ENCODE data around the gene PTGIS.
A peak's percentile ranks its signal among the peaks of the same experiment; 100 is the strongest.

PTGIS gene

DNA sequence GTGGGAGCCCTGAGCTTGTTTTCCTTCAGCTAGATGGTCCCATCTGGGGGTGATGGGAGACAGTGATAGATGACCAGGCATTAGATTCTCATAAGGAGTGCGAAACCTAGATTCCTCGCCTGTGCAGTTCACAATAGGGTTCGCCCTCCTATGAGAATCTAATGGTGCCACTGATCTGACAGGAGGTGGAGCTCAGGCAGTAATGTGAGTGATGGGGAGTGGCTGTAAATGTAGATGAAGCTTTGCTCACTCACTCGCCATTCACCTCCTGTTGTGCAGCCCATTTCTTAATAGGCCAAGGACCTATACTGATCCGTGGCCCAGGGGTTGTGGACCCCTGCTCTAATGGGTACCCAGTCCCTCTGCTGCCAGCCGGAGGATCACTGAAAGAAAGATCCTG is 64.8 kb downstream of the PTGIS start:
- no peak for DNase-seq (ENCODE audit: low read depth in 2 of 2, low spot score in 1 of 2)

DNA sequence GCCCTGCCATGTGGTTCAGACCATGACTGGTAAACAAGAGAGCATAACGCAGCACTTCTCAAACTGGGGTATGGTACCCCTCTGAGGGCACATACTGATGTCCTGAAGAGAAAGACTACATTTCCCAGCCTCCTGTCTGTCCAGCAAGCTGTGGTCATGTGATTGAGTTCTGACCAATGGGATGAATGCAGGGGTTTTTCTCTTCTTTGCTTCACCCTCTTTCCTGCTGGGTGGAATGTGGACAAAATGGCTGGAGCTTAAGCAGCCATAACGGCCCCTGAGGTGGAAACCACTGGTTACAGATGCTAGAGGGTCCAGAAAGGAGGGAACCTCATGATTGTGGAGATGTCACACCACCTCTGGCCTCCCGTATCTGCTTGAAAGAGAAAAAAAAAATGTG is 66.0 kb downstream of the PTGIS start:
- DNase-seq (ENCODE audit: low read depth in 2 of 2, low spot score in 1 of 2), result no peak

DNA sequence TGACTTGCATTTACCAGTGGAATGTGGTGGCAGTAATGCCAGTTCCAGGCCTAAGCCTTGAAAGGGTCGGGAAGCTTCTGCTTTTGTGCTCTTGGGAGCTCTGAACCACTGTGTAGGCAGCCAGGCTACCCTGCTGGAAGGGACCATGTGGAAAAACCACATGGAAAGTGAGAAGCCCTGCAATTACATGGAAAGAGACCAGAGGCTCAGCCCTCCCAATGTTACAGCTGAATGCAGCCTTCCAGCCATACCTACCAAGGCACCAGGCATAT is 70.6 kb downstream of the PTGIS start:
- DNase-seq (ENCODE audit: low read depth in 2 of 2, low spot score in 1 of 2), result no peak

DNA sequence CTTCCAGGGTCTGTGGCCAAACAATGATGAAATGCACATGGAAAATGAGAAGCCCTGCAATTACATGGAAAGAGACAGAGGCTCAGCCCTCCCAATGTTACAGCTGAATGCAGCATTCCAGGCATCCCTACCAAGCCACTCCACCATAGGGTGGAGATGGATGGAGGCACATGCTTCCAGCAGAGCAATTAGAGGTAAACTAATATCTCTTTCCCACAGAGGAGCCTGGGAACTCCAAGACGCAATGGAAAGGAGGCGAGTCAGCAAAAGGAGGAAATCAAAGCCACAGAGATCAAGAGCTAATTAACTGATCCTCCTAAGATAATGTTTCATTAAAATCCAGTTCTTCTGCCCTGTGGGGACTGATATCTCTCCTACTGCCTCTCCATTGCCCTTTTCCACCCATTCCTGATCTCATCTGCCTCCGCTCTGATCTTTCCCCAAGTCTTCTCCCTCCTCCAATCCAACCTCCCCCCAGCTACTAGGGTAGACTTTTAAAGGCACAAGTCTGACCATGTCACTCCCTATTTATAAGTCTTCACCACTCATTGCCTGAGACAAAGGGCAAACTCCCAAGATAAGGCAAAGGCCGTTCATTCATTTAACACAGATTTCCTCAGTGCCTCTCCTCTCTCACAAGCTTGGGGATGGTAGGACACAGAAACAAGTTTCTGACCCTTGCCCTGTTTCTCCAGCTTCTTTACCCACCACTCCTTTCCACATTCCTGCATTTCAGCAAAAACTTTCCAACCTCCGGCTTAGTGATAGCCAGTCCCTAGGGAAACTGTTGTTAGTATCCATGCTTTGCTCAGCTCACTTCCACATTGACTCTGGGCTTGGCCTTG is 71.2 kb downstream of the PTGIS start:
- no peak for DNase-seq (ENCODE audit: low read depth in 2 of 2, low spot score in 1 of 2)

DNA sequence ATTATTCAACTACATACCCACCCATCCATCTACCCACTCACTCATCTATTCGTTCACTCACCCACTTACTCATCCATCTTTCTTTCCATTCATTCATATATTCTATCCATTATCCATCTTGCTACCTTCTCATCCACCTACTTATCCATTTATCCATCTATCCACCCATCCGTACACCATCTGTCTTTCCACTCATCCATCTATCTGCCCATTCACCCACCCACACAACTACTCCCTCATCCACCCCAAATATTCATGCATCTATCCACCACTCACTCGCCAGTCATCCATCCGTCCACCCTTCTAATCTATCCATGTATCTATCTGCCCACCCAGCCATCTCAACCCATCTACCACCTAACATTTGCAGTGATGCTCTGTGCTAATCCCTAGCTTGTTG is 71.9 kb downstream of the PTGIS start:
- no peak for DNase-seq (ENCODE audit: low read depth in 2 of 2, low spot score in 1 of 2)

DNA sequence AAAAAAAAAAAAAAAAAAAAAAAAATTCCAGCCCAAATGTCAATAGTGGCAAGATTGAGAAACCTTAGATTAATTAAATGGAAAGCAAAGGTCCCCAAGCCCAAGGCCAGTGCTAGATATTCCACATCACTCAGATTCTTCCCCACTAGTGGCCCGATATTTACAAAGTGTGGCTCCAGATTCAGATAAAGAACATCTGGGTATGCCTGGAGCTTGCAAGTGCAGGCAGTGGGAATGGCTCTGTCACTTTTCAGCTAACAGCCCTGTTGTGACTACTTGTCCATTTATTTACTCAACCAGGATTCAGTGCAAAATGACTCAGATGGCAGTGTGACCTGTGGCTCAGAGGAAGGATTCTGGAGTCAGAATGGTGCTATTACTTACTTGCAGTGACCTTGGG is 77.2 kb downstream of the PTGIS start:
- DNase-seq (ENCODE audit: low read depth in 2 of 2, low spot score in 1 of 2), result no peak

DNA sequence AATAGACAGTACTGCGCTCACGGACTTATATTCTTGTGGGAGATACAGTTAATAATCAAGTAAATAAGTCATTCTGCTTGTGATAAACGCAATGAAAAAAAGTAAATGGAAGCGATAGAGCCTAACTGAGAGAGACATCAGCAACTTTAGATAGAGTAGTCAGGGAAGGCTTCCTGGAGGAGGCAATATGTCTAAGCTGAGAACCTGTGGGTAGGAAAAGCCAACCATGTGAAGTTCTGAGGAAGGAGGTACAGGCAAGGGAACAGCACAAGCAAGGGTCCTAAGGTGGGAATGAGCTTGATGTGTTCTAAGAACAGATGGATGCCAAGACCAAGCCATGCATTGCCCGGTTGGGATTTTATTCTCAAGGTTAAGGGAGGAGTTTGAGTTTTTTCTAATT is 78.2 kb downstream of the PTGIS start:
- no peak for DNase-seq (ENCODE audit: low read depth in 2 of 2, low spot score in 1 of 2)

DNA sequence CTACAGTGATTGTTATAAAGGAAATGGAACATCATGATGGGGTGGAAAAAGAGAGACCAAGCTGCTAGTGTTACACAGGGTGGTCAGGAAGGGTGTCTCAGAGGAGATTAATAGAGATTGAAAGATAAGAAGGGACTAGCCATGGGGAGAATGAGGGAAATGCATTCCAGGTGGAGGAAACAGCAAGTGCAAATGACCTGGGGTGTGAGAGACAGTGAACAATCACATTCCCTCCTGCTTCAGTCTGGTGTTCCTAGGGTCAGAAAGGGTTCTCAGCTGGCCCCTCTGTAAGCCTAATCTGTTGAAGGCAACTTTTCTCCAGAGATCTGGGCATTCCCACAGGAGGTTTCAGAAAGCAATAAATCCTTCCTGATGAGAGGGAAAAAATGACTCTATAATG is 81.9 kb downstream of the PTGIS start:
- DNase-seq (ENCODE audit: low read depth in 2 of 2, low spot score in 1 of 2), result no peak

DNA sequence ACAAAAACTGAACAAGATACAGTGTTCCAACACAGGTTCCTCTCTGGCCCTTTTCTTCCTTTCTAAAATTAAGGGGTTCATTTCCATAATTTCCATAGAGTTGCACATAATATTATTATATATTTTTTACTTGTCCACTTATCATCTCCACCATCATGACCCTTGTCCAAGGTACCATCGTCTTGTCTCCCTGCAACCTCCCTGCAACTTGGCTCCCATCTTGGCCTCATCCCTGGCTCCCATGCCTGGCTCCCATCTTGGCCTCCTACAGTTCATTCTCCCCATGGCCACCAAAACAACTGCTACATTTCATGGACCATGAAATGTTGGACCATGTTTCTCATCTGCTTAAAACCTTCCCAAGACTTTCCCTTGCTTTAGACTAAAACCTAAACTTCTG is 82.4 kb downstream of the PTGIS start:
- no peak for DNase-seq (ENCODE audit: low read depth in 2 of 2, low spot score in 1 of 2)

DNA sequence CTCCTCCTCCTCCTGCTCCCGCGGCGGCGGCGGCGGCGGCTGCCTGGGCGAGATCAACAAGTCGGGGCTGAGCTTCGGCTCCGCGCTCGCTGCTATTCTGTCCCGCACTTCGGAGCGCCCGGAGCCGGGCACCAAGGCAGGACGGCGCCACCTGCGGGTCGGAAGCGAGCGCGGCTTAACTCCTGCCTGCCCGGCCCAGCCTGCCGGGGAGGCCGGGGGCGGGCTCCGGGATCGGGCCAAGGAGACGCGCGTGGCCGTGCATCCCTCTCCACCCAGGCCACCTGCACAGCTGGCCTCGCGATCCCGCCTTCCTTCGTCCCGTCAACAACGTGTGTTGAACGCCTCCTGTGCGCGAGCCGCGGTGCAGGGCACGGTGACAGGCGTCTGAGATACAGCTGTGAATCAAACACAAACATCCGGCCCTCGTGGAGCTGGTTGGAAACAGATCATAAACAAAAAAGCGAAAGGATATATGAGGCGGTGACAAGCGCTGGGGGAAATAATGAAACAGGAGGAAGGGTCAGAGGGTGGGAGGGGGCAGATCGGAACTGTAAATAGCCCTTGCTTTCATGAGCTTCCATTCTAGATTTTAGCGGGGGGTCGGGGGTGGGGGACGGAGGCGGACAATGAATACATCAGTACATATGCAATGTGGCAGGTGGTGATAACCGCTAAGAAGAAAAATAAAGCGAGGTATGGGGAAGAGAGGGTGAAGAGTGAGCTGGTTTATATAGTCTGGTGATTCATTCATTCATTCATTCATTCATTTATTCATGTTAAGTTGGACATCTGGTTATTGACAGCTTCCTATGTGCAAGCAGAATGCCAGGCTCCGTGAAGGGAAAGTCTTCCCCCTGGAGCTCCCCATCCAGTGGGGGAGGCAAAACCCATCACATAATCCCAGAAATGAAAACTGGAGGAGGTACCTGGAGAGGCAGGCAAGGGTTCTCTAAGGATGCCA is 83.5 kb downstream of the PTGIS start:
- peak in 1 of 2 donors; percentile 10 for DNase-seq (ENCODE audit: low read depth in 2 of 2, low spot score in 1 of 2)

DNA sequence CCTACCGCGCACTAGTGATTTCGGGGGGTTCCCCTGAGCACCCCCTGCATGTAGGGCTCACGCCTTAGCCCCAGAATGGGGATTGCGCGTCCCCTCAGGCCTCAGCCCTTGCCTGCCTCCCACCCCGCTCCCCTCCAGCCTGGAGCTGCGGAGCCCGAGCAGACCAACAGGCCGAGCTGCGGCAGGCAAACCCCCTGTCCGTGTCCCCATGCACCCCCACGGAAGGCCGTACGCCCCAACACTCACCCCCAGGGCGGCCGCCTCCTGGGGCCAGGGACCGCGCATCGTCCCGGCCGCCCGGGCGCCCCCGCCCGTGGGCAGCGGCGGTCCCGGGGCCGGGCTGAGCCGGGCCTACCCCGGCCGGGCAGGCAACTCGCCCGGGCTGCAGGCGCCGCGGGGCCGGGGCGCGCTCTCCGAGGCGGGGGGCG is 84.2 kb downstream of the PTGIS start:
- no peak for DNase-seq (ENCODE audit: low read depth in 2 of 2, low spot score in 1 of 2)

DNA sequence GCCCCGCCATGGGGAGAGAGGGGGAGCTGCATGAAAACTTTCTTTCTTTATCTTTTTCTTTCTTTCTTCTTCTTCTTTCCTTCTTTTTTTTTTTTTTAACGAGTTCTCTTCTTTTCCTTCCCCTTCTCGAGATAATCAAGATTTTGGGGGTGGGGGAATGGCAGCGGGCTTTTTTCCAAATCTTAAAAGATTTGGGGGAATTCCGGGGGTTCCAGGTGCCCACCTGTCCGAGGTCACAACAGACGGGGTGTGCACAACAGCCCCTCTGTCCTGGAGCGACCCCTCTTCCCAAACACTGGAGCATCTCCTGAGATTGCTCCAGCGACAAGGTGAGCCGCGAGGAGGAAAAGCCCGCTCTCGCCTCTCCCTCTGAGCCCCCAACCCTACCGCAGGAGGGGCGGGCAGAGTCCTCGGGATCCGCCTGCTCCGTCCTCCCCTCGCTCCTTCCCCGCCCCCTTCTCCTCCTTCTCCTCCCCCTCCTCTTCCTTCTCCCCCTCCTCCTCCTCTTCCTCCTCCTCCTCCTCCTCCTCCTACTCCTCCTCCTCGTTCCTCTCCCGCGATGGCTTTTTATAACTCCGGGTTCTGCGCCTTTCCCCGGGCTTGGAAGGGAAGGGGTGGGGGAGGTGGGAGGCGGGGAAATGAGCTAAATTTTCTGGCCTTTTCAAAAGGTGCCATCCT is 84.8 kb downstream of the PTGIS start:
- DNase-seq (ENCODE audit: low read depth in 2 of 2, low spot score in 1 of 2), result no peak

DNA sequence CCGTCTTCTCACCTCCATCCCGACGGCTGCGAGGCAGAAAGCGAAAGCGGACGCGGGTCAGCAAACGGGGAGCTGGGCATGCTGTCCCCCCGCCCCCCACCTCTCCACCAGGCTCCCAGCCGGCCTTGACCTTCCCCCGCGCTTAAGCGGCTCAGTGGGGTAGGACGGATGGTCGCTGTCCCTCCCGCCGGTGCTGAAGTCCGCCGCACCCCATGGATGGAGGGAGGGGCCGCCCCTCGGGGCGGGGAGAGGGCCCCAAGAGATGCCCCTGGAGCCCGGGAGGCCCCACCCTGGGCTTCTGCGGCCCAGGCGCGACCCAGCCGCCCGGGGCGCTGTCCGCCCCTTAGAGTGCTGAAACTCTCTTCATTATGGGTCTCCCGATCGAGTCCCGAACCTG is 85.3 kb downstream of the PTGIS start, which contains the start of gene KCNB1:
KCNB1 (minus strand) TSS at position 48 of the 397 bp plus-strand sequence. CDS start 188 bp downstream, outside the sequence.
- DNase-seq (ENCODE audit: low read depth in 2 of 2, low spot score in 1 of 2), result peak in 1 of 2 donors; percentile 1

DNA sequence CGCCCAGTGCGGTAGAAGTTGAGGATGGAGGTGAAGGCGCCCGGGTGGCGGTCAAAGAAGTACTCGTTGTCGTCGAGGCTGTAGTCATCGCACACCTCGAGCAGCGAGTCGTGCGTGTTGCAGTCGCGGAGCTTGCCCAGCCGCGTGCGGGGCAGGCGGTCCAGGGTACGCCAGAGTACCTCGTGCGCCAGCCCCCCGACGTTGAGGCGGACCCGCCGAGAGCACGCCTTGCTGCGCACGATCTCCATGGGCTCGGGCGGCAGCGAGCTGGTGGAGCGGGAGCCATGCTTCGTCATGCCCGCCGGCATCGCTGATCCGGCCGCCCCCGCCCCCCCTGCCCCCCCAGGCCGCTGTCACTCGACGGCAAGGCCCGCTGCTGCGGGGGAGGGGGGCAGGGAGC is 85.8 kb downstream of the PTGIS start:
- DNase-seq (ENCODE audit: low read depth in 2 of 2, low spot score in 1 of 2), result no peak

DNA sequence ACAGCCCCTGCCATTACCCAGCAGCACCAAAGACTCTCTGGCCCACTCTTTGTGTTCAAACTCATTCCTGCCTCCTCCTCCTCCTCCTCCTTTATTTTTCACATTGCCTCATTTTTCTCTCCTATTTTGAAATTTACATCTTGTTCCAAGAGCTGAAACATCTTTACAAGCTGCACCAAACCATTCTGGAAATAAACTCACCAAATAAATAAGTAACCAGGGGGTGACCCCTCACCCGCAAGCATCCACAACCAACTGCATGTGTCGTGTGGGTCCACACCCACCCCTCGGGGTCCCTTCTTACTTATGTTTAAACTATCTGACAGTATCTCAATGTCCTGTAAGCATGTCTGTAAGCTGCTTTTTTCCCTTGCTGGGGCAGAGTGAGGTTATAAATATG is 86.8 kb downstream of the PTGIS start:
- no peak for DNase-seq (ENCODE audit: low read depth in 2 of 2, low spot score in 1 of 2)

DNA sequence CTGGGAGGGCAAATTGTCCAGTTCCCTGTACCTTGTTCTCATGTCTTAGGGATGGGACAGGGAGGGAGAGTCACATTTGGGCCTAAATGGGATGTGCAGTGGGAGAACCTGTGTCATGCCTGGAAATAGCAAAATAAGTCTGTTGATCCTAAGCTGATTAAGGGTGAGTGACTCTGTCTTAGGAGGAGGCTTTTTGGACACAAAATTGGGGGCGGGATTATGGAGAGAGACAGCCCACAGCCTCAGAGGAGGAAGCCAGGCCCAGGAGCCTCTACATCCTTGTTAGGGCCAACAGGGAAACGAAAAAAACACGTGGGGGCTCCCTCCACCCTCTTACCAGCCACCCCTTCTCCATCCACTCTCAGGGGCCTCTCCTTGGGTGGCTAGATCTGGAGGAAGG is 87.7 kb downstream of the PTGIS start:
- no peak for DNase-seq (ENCODE audit: low read depth in 2 of 2, low spot score in 1 of 2)

DNA sequence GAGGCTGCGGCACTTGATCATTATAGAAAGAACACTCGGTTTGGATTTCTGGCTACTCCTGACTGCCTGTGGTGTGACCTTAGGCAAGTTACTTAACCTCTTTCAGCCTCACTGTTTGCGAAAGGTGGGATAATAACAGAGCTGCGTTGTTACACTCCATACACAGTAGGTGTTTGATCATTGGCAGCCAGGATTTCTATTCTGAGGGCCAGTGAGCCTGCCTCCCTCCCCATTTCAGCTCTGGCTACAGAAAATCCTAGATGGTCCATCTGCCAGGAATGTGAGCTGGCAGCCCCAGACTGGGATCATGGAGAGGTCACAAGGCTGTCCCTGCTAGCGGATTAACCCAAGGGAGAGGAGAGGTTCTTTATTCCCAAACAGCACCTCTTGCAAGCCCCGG is 88.2 kb downstream of the PTGIS start:
- DNase-seq (ENCODE audit: low read depth in 2 of 2, low spot score in 1 of 2), result no peak

DNA sequence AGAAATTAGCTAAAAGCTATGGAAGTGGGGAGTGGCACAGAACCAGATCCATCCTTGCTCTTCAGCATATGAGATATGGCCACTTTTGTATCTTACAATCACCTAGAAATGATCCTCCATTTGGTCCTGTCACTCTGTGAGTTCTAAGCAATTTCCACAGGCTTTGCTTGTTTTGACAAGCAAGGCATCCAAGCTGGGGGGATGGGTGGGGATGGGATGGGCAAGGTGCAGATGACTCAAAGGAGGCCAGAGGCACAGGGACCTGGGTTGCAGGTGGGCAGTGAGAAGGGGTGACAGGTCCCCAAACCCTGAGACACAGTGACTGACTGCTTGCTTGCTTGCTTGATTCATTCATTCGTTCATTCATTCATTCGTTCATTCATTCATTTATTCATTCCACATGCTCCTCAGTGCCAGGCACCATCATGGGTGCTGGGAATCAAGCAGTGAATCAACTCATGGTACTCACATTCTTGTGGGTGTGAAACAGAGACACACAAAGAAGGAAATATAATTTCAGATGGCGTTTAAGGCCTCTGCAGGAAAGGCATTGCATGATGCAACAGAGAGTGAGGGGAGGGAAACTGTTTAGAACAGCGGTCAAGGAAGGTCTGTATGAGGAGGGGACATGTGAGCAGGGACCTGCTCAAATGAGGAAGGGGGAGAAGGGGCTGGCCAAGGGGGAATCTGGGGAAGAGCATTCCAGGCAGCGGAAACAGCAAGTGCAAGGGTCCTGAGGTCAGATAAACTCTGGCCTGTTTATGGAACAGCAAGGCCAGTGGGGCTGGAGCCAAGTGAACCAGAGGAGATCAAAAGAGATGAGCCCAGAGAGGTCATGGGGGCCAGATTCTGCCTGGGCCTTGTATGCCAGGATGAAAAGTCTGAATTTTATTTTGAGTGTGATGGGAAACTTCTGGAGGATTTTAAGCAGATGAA is 88.9 kb downstream of the PTGIS start:
- no peak for DNase-seq (ENCODE audit: low read depth in 2 of 2, low spot score in 1 of 2)

DNA sequence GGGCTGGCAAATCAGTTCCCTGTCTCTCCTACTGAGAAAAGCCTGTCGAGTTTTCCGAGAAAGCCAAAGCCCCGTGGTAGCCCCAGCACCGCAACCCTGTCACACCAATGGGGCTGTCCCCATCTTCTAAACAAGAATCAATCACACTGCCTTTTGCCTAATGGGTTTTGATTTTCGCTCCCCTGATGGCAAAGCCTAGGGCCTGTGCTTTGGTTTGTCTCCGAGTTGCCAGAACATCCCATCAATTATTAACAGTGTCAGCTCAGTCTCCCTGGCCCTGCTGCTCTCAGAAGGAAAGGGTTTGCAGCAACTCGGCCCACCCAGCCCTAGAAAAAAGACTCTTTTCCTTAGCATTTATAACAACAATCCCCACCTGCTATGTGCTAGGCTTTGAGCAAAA is 89.7 kb downstream of the PTGIS start:
- no peak for DNase-seq (ENCODE audit: low read depth in 2 of 2, low spot score in 1 of 2)

DNA sequence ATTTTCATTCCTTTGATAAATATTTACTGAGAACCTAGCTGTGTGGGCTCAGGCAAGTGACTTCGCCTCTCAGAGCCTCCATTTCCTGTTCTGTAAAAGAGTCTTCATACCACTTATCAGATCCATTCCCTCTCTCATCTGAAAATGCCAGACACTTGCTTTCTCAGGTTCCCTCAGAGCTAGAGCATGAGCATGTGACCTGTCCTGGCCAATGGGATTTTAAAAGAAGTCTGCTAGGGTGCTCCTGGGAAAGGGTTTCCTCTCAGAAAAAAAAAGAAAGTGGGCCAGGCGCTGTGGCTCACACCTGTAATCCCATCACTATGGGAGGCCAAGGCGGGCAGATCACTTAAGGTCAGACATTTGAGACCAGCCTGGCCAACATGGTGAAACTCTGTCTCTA is 90.7 kb downstream of the PTGIS start:
- no peak for DNase-seq (ENCODE audit: low read depth in 2 of 2, low spot score in 1 of 2)

DNA sequence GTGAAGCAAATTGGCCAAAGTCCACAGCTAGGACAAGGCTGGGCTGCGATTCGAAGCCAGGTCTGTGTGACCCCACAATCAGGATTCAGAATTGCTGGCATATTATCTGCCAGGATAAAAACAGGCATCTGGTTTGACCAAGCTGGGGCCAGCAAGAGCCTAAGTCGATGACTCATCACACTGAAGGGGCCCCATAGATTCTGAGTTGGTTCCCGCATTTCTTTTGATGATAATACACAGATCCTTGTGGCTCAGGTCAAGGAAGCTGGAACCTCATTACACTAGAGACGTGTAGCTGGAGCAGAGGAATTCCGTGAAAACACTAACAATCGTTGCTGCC is 92.0 kb downstream of the PTGIS start:
- DNase-seq (ENCODE audit: low read depth in 2 of 2, low spot score in 1 of 2), result no peak
